Panc1 (cell line): ENCODE results near the gene GPR142.

Experiments
- POLR2AphosphoS5 ChIP-seq: IDR thresholded peaks from 2 replicates; pipeline ENCODE4 v1.6.1; 2012; ENCODE audit warnings: mild to moderate bottlenecking, low read depth, low read length, moderate library complexity
- TF ChIP-seq, protein P1 (sequence below): fragments of 450-650 bp; IDR thresholded peaks from 2 replicates; pipeline ENCODE4 v1.5.1; 2017; ENCODE audit warnings: mild to moderate bottlenecking

DNA sequence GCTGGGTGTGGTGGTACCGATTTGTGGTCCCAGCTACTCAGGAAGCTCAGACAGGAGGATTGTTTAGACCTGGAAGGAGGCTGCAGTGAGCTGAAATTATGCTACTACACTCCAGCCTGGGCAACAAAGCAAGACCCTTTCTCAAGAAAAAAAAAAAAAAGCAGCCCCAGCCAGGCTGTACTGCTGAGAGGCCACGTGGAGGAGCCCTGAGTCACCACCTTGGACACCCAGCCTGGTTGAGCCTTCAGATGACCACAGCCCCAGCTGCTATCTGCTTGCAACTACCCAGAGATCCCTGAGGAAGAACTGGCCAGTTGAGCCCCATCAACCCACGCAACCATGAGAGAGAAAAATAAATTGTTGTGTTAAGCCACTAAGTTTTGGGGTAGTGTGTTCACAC is 41.0 kb downstream of the GPR142 start:
- TF ChIP-seq, protein P1, sequence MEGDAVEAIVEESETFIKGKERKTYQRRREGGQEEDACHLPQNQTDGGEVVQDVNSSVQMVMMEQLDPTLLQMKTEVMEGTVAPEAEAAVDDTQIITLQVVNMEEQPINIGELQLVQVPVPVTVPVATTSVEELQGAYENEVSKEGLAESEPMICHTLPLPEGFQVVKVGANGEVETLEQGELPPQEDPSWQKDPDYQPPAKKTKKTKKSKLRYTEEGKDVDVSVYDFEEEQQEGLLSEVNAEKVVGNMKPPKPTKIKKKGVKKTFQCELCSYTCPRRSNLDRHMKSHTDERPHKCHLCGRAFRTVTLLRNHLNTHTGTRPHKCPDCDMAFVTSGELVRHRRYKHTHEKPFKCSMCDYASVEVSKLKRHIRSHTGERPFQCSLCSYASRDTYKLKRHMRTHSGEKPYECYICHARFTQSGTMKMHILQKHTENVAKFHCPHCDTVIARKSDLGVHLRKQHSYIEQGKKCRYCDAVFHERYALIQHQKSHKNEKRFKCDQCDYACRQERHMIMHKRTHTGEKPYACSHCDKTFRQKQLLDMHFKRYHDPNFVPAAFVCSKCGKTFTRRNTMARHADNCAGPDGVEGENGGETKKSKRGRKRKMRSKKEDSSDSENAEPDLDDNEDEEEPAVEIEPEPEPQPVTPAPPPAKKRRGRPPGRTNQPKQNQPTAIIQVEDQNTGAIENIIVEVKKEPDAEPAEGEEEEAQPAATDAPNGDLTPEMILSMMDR, result no peak
- TF ChIP-seq POLR2AphosphoS5, result no peak
